Measurements from ENCODE around the gene ZBTB8A. TPM values are rescaled to one million over a fixed set of nuclear protein-coding genes. Genes with fewer than 3 reads are reported as not detected.

The ZBTB8A gene
- polyA plus RNA-seq, 1 of the 3 experiments (the other 2 are of a cell fraction) = 1.3 TPM

- no peak overlapping the region for H3K27ac ChIP-seq (ENCODE audit: low read depth in 2 of 2, low read length in 1 of 2)
Measured at GRCh38 chr1:32606565-32607371, 67.5 kb downstream of the ZBTB8A start.

GRCh38 chr1:32609180-32609579, 70.0 kb downstream of the ZBTB8A start:
- no peaks in the 10 kb centered on the region for H3K9me2 ChIP-seq
- no peak overlapping the region for H3K4me2 ChIP-seq
- no peaks in the 10 kb centered on the region for H3K9me3 ChIP-seq
- peaks cover 0 to 3% of the 10 kb centered on the region in 2 experiments; a peak in 1 of 4 replicates for H3K4me1 ChIP-seq (ENCODE audit: control insufficient read depth in 1 of 2, insufficient read depth in 2 of 2, low read depth in 1 of 2, low read length in 1 of 2)
- POLR2A ChIA-PET = no interaction called here
- H3K27ac ChIP-seq (ENCODE audit: low read depth in 2 of 2, low read length in 1 of 2) = no peak overlapping the region
- CTCF ChIA-PET = interaction anchor here (0.7 to 1.9 kb wide), 4 partner anchors 9 to 208 kb away, joined by 3 to 4 read pairs (median 3); no protein-coding TSS in a partner anchor
- DNase-seq = no peak
- no peak overlapping the region for H3K4me3 ChIP-seq (ENCODE audit: low read depth in 2 of 2, low read length in 1 of 2)
- H3K36me3 ChIP-seq (replicated peaks in 1 of 2; ENCODE audit: control insufficient read depth in 1 of 2, insufficient read depth in 2 of 2, low read length in 1 of 2) = peaks cover 0 to 5% of the 10 kb centered on the region in 2 experiments
- H4K20me1 ChIP-seq (ENCODE audit: insufficient read depth) = no peaks in the 10 kb centered on the region
- H3K79me2 ChIP-seq (ENCODE audit: insufficient read depth) = no peaks in the 10 kb centered on the region
- no peaks in the 10 kb centered on the region for H3K27me3 ChIP-seq (ENCODE audit: insufficient read depth)
- H2AFZ ChIP-seq (ENCODE audit: low read depth) = no peak overlapping the region
- peaks cover 16% of the 10 kb centered on the region for H3F3A ChIP-seq (replicated peaks; ENCODE audit: insufficient read depth)
- no peak overlapping the region for H3K9ac ChIP-seq
- 94% methylated on average over 4 of the region's 4 CpGs for WGBS (ENCODE audit: low lambda C conversion rate)
- no peak for TF ChIP-seq CHD2 (IDR thresholded peaks at IDR 0.05; ENCODE audit: low read length, partially characterized antibody)
- TF ChIP-seq CTCF (IDR thresholded peaks at IDR 0.05) = no peak
- no peak for TF ChIP-seq PBX3 (IDR thresholded peaks at IDR 0.05)
- TF ChIP-seq TEAD4 (IDR thresholded peaks at IDR 0.05; ENCODE audit: borderline replicate concordance, insufficient read depth) = no peak
- no peak for TF ChIP-seq JUND (IDR thresholded peaks at IDR 0.05)
- no peak for TF ChIP-seq POLR2AphosphoS5 (IDR thresholded peaks at IDR 0.05; ENCODE audit: low read depth, low read length)
- no peak for TF ChIP-seq MEF2A (IDR thresholded peaks at IDR 0.05; ENCODE audit: borderline replicate concordance, low read depth)
- TF ChIP-seq RCOR1 (IDR thresholded peaks at IDR 0.05; ENCODE audit: low read length) = no peak
- no peak for TF ChIP-seq YY1 (IDR thresholded peaks at IDR 0.05; ENCODE audit: low read depth)
- TF ChIP-seq ELF1 (IDR thresholded peaks at IDR 0.05) = no peak
- TF ChIP-seq MXI1 (IDR thresholded peaks at IDR 0.05; ENCODE audit: low read depth, low read length) = no peak
- no peak for TF ChIP-seq IRF3 (IDR thresholded peaks at IDR 0.05; ENCODE audit: low read depth, low read length)
- no peak for TF ChIP-seq GATA2 (CRISPR knock-in tag; IDR thresholded peaks at IDR 0.05)

More at GRCh38 chr1:32606565-32607371, 67.5 kb downstream of the ZBTB8A start:
- Histone ChIP-seq H3K4me1 (ENCODE audit: control insufficient read depth in 1 of 2, insufficient read depth in 2 of 2, low read depth in 1 of 2, low read length in 1 of 2) (no peaks in the 10 kb centered on the region; a peak in 1 of 4 replicates), H3F3A (replicated peaks; ENCODE audit: insufficient read depth) (peaks cover 12% of the 10 kb centered on the region), H3K4me2 (no peak overlapping the region), H3K4me3 (ENCODE audit: low read depth in 2 of 2, low read length in 1 of 2) (no peak overlapping the region), H3K9me3 (no peaks in the 10 kb centered on the region), H2AFZ (ENCODE audit: low read depth) (no peak overlapping the region), H3K9me2 (no peaks in the 10 kb centered on the region), H3K9ac (no peak overlapping the region), H4K20me1 (ENCODE audit: insufficient read depth) (no peaks in the 10 kb centered on the region), H3K79me2 (ENCODE audit: insufficient read depth) (no peaks in the 10 kb centered on the region), H3K36me3 (replicated peaks in 1 of 2; ENCODE audit: control insufficient read depth in 1 of 2, insufficient read depth in 2 of 2, low read length in 1 of 2) (peaks cover 0 to 8% of the 10 kb centered on the region in 2 experiments), H3K27me3 (ENCODE audit: insufficient read depth) (no peaks in the 10 kb centered on the region)
- DNase-seq = no peak
- POLR2A ChIA-PET = interaction anchor here (2.2 kb wide), 1 partner anchor 44 kb away, joined by 7 read pairs; the partner anchor contains the start of gene RBBP4
- 100% methylated on average over 2 of the region's 11 CpGs for WGBS (ENCODE audit: low lambda C conversion rate)
- TF ChIP-seq FOSL2 (IDR thresholded peaks at IDR 0.05; ENCODE audit: borderline replicate concordance, low read depth) (no peak), ELF1 (IDR thresholded peaks at IDR 0.05) (no peak), CTCF (IDR thresholded peaks at IDR 0.05) (no peak), POLR2AphosphoS5 (IDR thresholded peaks at IDR 0.05; ENCODE audit: low read depth, low read length) (no peak), MAX (IDR thresholded peaks at IDR 0.05; ENCODE audit: low read depth) (no peak)
- CTCF ChIA-PET = interaction anchor here (0.6 to 1.4 kb wide), 3 partner anchors 13 to 193 kb away, joined by 3 to 4 read pairs (median 3); no protein-coding TSS in a partner anchor

Measured in SK-N-SH (cell line).